Measurements from ENCODE around the gene BIRC3. TPM values are rescaled to one million over a fixed set of nuclear protein-coding genes. Genes with fewer than 3 reads are reported as not detected.

BIRC3 gene
- polyA plus RNA-seq, 1 donor (not counting 4 experiments of a cell fraction or from before 2014, with no cell fraction given), result 2.1 TPM

GRCh38 chr11:102378818-102379217, 61.5 kb downstream of the BIRC3 start:
- Histone ChIP-seq H2AFZ (ENCODE audit: control insufficient read depth, low read length) (no peak overlapping the region), H3K4me3 (ENCODE audit: control insufficient read depth in 2 of 3, extremely low read depth in 1 of 3, insufficient read depth in 2 of 3, low read depth in 1 of 3, low read length in 3 of 3) (no peak overlapping the region), H3K9me1 (ENCODE audit: control insufficient read depth, extremely low read depth, insufficient read depth, low read length) (no peaks in the 10 kb centered on the region), H3K79me2 (ENCODE audit: control insufficient read depth, insufficient read depth, low read length) (peaks cover 12% of the 10 kb centered on the region), H3K4me1 (ENCODE audit: control insufficient read depth, extremely low read depth, insufficient read depth, low read length) (no peaks in the 10 kb centered on the region), H3K27ac (ENCODE audit: control insufficient read depth, insufficient read depth, low read length) (no peak overlapping the region), H3K9me3 (ENCODE audit: control insufficient read depth, low read depth, low read length) (no peaks in the 10 kb centered on the region), H3K9ac (ENCODE audit: control insufficient read depth, extremely low read depth, insufficient read depth, low read length) (no peak overlapping the region), H4K20me1 (ENCODE audit: control insufficient read depth, extremely low read depth, insufficient read depth, low read length) (no peaks in the 10 kb centered on the region), H3K36me3 (ENCODE audit: control insufficient read depth in 2 of 2, extremely low read depth in 1 of 2, insufficient read depth in 2 of 2, low read length in 2 of 2) (peaks cover 10 to 25% of the 10 kb centered on the region in 2 experiments), H3K27me3 (ENCODE audit: control insufficient read depth, extremely low read depth, insufficient read depth, low read length) (no peaks in the 10 kb centered on the region), H3K4me2 (ENCODE audit: control insufficient read depth, extremely low read depth, insufficient read depth, low read depth, low read length) (no peak overlapping the region)
- DNase-seq (ENCODE audit: low read depth, low spot score) (no peak), FAIRE-seq (no peak)
- dilution Hi-C loops (cut with MboI; ENCODE audit: extremely low pct_ligation_motif_present, low sequenced_read_pairs), result no loop called here
- no peak for TF ChIP-seq EZH2 (IDR thresholded peaks at IDR 0.05; ENCODE audit: low read length)
- TF ChIP-seq, protein P1, sequence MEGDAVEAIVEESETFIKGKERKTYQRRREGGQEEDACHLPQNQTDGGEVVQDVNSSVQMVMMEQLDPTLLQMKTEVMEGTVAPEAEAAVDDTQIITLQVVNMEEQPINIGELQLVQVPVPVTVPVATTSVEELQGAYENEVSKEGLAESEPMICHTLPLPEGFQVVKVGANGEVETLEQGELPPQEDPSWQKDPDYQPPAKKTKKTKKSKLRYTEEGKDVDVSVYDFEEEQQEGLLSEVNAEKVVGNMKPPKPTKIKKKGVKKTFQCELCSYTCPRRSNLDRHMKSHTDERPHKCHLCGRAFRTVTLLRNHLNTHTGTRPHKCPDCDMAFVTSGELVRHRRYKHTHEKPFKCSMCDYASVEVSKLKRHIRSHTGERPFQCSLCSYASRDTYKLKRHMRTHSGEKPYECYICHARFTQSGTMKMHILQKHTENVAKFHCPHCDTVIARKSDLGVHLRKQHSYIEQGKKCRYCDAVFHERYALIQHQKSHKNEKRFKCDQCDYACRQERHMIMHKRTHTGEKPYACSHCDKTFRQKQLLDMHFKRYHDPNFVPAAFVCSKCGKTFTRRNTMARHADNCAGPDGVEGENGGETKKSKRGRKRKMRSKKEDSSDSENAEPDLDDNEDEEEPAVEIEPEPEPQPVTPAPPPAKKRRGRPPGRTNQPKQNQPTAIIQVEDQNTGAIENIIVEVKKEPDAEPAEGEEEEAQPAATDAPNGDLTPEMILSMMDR (optimal IDR thresholded peaks at IDR 0.05 in 1 of 3, IDR thresholded peaks at IDR 0.05 in 1 of 3, conservative IDR thresholded peaks at IDR 0.05 in 1 of 3; ENCODE audit: extremely low read depth in 1 of 3, insufficient read depth in 2 of 3, low read length in 3 of 3), result no peak

GRCh38 chr11:102382384-102382783, 65.1 kb downstream of the BIRC3 start:
- Histone ChIP-seq H3K79me2 (ENCODE audit: control insufficient read depth, insufficient read depth, low read length) (no peaks in the 10 kb centered on the region), H3K36me3 (ENCODE audit: control insufficient read depth in 2 of 2, extremely low read depth in 1 of 2, insufficient read depth in 2 of 2, low read length in 2 of 2) (peaks cover 10 to 20% of the 10 kb centered on the region in 2 experiments), H3K9ac (ENCODE audit: control insufficient read depth, extremely low read depth, insufficient read depth, low read length) (no peak overlapping the region), H4K20me1 (ENCODE audit: control insufficient read depth, extremely low read depth, insufficient read depth, low read length) (no peaks in the 10 kb centered on the region), H2AFZ (ENCODE audit: control insufficient read depth, low read length) (no peak overlapping the region), H3K27me3 (ENCODE audit: control insufficient read depth, extremely low read depth, insufficient read depth, low read length) (no peaks in the 10 kb centered on the region), H3K4me3 (ENCODE audit: control insufficient read depth in 2 of 3, extremely low read depth in 1 of 3, insufficient read depth in 2 of 3, low read depth in 1 of 3, low read length in 3 of 3) (no peak overlapping the region), H3K9me1 (ENCODE audit: control insufficient read depth, extremely low read depth, insufficient read depth, low read length) (no peaks in the 10 kb centered on the region), H3K9me3 (ENCODE audit: control insufficient read depth, low read depth, low read length) (no peaks in the 10 kb centered on the region), H3K27ac (ENCODE audit: control insufficient read depth, insufficient read depth, low read length) (no peak overlapping the region), H3K4me1 (ENCODE audit: control insufficient read depth, extremely low read depth, insufficient read depth, low read length) (no peaks in the 10 kb centered on the region), H3K4me2 (ENCODE audit: control insufficient read depth, extremely low read depth, insufficient read depth, low read depth, low read length) (no peak overlapping the region)
- no peak for DNase-seq (ENCODE audit: low read depth, low spot score)
- no peak for FAIRE-seq
- dilution Hi-C loops (cut with MboI; ENCODE audit: extremely low pct_ligation_motif_present, low sequenced_read_pairs), result no loop called here
- no peak for TF ChIP-seq EZH2 (IDR thresholded peaks at IDR 0.05; ENCODE audit: low read length)
- TF ChIP-seq, protein P1 (optimal IDR thresholded peaks at IDR 0.05 in 1 of 3, IDR thresholded peaks at IDR 0.05 in 1 of 3, conservative IDR thresholded peaks at IDR 0.05 in 1 of 3; ENCODE audit: extremely low read depth in 1 of 3, insufficient read depth in 2 of 3, low read length in 3 of 3), result no peak

Data from keratinocyte (primary cell).